Mucosa of stomach (tissue), 1 donor: ENCODE data around the gene RAI2.

Experiments
- H3K27me3 ChIP-seq: one replicate; pipeline ENCODE4 v1.7.0; 2013; ENCODE audit warnings: mild to moderate bottlenecking, low read length; ENCODE audit not compliant: control insufficient read depth, insufficient read depth
- H3K36me3 ChIP-seq: one replicate; pipeline ENCODE4 v1.7.0; 2013; ENCODE audit warnings: low read length; ENCODE audit not compliant: control insufficient read depth, insufficient read depth
- H3K4me1 ChIP-seq: one replicate; pipeline ENCODE4 v1.7.0; 2013; ENCODE audit warnings: mild to moderate bottlenecking, low read length; ENCODE audit not compliant: control insufficient read depth, insufficient read depth
- H3K4me3 ChIP-seq: one replicate; pipeline ENCODE4 v1.7.0; 2013; ENCODE audit warnings: low read length
- H3K9ac ChIP-seq: one replicate; pipeline ENCODE4 v1.7.0; 2013; ENCODE audit warnings: mild to moderate bottlenecking, low read length, moderate library complexity
- H3K9me3 ChIP-seq: one replicate; pipeline ENCODE4 v1.7.0; 2013; ENCODE audit warnings: mild to moderate bottlenecking, low read length, moderate library complexity; ENCODE audit not compliant: control insufficient read depth
- donor health status: Pancreatic carcinoma.

Gene RAI2

DNA sequence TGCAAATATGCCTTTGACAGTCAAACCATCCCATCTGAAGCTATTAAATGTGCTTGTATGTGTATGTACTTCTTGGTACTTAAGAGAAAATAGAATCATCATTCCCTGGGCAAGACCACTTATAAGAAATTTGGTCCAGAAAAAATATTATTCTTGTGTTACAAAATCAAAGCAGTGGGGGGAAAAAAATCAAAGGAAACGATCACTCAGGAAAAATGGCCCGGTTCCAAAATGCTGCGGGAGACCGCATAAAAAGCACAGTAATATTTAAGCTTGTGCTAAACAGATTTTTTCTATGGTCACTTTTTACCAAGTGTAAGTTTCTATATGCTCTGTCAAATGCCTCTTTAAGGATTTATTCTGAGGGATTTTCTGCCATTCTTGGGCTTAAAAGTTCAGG is 36.1 kb downstream of the RAI2 start:
- H3K9me3 ChIP-seq, result no peaks in the 10 kb centered on the region
- no peaks in the 10 kb centered on the region for H3K36me3 ChIP-seq
- H3K4me3 ChIP-seq, result no peak overlapping the region
- H3K9ac ChIP-seq, result no peak overlapping the region
- H3K27me3 ChIP-seq, result no peaks in the 10 kb centered on the region
- peaks cover 5% of the 10 kb centered on the region for H3K4me1 ChIP-seq

DNA sequence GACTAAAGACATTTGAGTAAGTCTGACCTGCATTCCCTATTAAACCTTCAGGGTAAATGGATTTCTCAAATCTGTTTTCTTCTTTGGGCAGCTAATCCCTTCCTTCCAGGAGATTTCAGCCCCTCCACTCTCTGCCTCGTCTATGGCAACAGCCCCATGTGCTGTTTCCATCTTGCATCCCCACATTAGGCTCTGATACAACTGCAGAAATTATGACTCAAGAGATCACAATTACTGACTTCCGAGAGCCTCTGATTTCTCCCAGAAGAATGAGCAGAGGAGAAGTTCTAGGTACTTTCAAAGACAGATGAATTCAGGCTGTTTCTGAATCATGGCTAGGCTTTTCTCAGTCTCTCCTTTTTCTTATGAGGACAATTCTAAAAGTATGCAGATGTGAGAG is 38.7 kb downstream of the RAI2 start:
- H3K4me1 ChIP-seq, result peaks cover 5% of the 10 kb centered on the region
- H3K36me3 ChIP-seq, result no peaks in the 10 kb centered on the region
- no peak overlapping the region for H3K9ac ChIP-seq
- H3K27me3 ChIP-seq, result no peaks in the 10 kb centered on the region
- H3K4me3 ChIP-seq, result no peak overlapping the region
- no peaks in the 10 kb centered on the region for H3K9me3 ChIP-seq

DNA sequence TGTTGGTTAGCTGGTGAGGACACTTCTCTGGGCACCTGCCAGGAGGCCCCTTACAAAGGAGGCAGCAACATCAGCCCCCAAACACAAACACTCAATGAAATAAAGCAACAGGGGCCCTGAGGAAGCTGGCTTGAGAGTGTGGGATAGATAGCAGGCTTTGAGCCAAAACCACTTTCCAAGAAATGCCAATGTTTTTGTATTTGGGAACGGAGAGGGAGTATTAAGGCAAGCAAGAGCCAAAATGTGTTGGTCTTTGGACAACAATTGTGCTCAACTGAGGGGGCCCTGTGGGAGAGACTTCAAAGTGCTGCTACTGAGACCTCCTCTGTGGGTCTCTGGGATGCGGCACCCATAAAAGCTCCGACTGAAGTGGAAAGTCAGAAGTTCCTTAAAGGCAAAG is 41.0 kb downstream of the RAI2 start:
- no peak overlapping the region for H3K4me3 ChIP-seq
- H3K9ac ChIP-seq, result no peak overlapping the region
- H3K9me3 ChIP-seq, result no peaks in the 10 kb centered on the region
- H3K4me1 ChIP-seq, result no peaks in the 10 kb centered on the region
- H3K36me3 ChIP-seq, result no peaks in the 10 kb centered on the region
- H3K27me3 ChIP-seq, result no peaks in the 10 kb centered on the region

DNA sequence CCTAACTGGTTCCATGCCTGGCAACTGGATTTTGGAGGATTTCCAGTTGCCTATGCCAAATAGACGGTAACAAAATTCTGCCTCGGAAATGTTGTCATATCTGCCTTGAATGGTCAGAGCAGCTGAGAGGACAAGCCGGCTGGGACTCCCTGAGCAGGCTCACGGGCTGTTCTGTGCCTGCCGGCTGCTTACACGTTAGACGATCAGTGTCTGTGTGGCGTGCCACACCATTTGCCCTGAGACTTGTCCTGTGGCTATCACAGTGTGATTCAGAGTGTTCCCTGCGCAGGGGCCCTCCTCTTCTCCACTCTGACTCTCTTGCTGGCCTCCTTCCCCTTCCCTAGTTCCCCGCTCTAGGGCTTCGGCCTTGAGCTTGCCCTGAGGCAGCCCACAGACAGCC is 42.4 kb downstream of the RAI2 start:
- no peaks in the 10 kb centered on the region for H3K9me3 ChIP-seq
- H3K9ac ChIP-seq, result no peak overlapping the region
- peaks cover 5% of the 10 kb centered on the region for H3K4me1 ChIP-seq
- no peaks in the 10 kb centered on the region for H3K27me3 ChIP-seq
- no peaks in the 10 kb centered on the region for H3K36me3 ChIP-seq
- H3K4me3 ChIP-seq, result no peak overlapping the region

DNA sequence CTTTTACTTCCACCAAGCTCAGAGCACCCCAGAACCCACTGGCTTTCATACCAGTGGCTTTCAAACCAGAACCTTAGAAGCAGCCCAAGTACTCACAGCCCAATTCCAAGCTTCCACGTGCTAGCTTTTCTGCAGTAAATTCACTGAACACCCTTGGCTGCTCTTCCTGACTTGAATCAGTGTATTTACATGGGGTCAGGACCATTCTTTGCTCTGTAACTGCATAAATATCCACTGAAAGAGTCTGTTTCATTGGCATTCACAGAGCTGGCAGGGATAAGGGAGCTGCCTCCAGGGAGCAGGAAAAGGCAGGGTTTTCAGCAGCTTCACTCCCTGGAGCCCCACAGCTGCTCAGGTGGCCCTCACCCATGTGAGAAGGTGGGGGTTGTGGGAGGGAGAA is 43.8 kb downstream of the RAI2 start:
- Histone ChIP-seq H3K4me1 (peaks cover 13% of the 10 kb centered on the region), H3K4me3 (no peak overlapping the region), H3K36me3 (no peaks in the 10 kb centered on the region), H3K27me3 (no peaks in the 10 kb centered on the region), H3K9me3 (no peaks in the 10 kb centered on the region), H3K9ac (no peak overlapping the region)

DNA sequence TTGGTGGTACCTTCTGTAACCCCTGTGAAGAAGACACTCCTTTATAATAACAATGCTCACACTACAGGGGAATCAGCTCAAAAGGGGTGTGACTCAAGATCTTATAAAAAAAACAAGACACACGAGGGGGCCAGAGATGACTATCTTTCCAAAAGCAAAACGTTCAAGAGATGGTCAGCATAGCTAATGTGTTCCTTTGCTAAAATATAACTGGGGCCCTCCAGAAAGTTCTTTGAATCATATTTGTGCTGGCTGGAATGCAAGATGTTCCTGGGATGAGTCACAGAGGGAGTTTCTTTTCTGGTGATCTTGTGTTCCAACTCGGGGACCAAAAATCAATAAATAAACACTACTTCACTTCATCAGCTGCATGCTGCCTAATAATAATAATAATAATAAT is 46.5 kb downstream of the RAI2 start:
- Histone ChIP-seq H3K36me3 (no peaks in the 10 kb centered on the region), H3K27me3 (no peaks in the 10 kb centered on the region), H3K4me3 (no peak overlapping the region), H3K9me3 (no peaks in the 10 kb centered on the region), H3K9ac (no peak overlapping the region), H3K4me1 (peaks cover 13% of the 10 kb centered on the region)

DNA sequence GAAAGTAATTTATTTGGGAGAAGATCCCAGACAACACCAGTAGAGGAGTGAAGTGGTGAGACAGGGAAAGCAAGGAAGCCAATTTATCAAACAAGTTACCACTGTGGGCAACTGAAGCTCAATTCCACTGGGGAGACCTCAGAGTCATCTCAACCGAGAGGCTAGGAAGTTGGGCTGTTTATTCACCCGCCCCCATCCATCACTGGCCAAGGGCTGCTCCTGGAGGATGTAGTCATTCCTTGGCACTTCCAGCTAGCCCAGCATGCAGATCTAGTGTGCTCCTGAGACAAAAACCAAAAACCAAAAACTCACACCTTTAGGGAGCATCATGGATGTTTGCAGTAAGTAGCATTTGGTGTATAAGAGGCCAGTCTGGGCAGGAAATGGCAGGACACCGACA is 47.0 kb downstream of the RAI2 start:
- no peak overlapping the region for H3K9ac ChIP-seq
- H3K9me3 ChIP-seq, result no peaks in the 10 kb centered on the region
- H3K27me3 ChIP-seq, result no peaks in the 10 kb centered on the region
- peaks cover 13% of the 10 kb centered on the region for H3K4me1 ChIP-seq
- no peak overlapping the region for H3K4me3 ChIP-seq
- no peaks in the 10 kb centered on the region for H3K36me3 ChIP-seq

DNA sequence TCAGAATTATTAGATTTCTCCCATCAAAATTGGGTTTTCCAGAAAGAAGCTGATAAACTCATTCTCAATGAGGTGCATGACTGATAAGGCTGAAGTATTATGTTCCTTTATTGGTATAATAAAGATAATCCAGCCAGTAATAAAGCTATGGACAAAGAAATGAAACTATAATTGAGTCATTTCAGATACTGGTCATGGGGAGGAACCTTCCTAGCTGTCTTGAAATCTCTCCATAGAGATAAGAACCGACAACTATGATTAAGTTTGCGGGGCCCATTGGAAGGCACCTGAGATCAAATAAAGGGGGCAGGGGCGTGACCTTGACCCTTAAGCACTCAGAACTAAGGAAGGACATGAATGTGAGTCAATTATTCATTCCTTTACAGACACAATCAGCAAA is 47.8 kb downstream of the RAI2 start:
- no peaks in the 10 kb centered on the region for H3K27me3 ChIP-seq
- H3K4me1 ChIP-seq, result peaks cover 13% of the 10 kb centered on the region
- no peak overlapping the region for H3K9ac ChIP-seq
- H3K36me3 ChIP-seq, result no peaks in the 10 kb centered on the region
- no peaks in the 10 kb centered on the region for H3K9me3 ChIP-seq
- no peak overlapping the region for H3K4me3 ChIP-seq

DNA sequence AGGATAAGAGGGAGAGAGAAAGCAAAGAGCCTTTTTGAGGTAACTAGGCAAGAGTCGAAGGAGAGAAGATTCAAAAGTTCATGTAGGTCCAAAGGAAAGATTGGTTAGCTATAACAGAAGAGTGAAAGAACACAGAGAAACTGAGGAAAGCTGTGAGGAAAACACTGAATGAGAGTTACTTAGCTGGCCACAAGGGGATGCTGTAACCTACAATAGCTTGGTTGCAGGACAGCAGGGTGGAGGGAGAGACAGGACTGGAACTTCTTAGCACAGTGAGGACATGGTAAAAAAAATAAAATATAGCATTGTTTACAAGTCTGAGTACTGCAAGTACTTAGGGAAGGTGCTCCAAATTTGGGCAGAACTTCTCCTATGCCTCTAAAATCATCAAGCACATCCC is 48.3 kb downstream of the RAI2 start:
- Histone ChIP-seq H3K4me1 (peaks cover 13% of the 10 kb centered on the region), H3K27me3 (no peaks in the 10 kb centered on the region), H3K9ac (no peak overlapping the region), H3K36me3 (no peaks in the 10 kb centered on the region), H3K9me3 (no peaks in the 10 kb centered on the region), H3K4me3 (no peak overlapping the region)

DNA sequence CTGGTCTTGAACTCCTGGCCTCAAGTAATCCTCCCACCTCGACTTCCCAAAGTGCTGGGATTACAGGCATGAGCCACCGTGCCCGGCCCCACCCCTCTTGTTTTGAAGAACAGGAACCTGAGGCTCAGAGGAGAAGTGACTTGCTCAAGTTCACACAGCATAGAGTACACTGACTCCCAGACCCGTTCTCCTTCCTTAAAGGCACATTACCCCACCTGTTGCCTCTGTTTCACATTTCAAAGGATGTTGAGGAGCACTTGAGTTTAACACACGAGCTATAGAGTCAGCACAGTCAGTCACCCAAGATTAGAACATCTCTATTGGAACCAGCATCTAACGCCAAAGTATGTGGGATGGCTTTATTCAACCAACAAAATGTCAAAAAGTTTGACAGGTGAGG is 51.1 kb downstream of the RAI2 start:
- Histone ChIP-seq H3K9ac (no peak overlapping the region), H3K36me3 (no peaks in the 10 kb centered on the region), H3K9me3 (no peaks in the 10 kb centered on the region), H3K27me3 (no peaks in the 10 kb centered on the region), H3K4me1 (peaks cover 13% of the 10 kb centered on the region), H3K4me3 (no peak overlapping the region)

DNA sequence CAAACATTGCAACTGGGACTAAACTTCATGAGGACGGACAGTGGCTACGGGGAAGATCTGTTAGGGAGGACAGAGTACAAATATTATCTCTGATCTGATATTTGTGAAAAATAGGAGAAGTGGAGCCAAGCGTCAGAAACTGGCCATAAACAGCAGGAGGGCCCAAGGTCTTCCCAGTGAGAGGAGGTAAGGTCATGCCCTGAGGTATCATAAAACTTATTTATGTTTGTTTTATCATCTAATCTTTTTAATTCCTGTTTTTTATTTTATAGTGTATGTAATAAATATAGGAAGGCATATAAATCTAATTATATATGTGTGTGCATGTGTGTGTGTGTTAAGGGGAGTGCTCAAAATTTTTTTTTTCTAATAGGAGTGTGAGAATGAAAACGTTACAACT is 51.8 kb downstream of the RAI2 start:
- H3K4me3 ChIP-seq, result no peak overlapping the region
- peaks cover 13% of the 10 kb centered on the region for H3K4me1 ChIP-seq
- no peak overlapping the region for H3K9ac ChIP-seq
- no peaks in the 10 kb centered on the region for H3K27me3 ChIP-seq
- H3K9me3 ChIP-seq, result no peaks in the 10 kb centered on the region
- H3K36me3 ChIP-seq, result no peaks in the 10 kb centered on the region

DNA sequence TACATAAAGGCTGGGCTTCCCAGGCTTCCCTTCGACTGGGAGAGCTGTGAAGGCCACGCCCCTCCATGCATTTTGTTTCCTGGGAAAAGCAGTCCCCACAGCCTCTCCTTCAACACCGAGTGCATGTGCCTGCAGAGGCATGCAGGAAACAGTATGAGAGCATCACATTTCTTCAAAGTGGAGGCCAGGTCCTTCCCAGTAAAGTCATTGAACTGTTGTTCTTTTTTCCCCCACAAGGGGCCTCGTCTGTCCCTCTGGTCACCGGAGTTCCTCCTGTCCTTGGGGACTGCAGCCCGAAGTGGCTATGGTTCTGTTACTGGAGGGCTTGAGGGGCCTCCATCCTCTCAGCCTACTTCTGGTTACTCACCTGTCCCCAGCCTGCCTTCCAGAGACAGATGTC is 56.0 kb downstream of the RAI2 start:
- H3K36me3 ChIP-seq, result no peaks in the 10 kb centered on the region
- no peaks in the 10 kb centered on the region for H3K27me3 ChIP-seq
- no peaks in the 10 kb centered on the region for H3K4me1 ChIP-seq
- no peak overlapping the region for H3K4me3 ChIP-seq
- H3K9ac ChIP-seq, result no peak overlapping the region
- H3K9me3 ChIP-seq, result no peaks in the 10 kb centered on the region

DNA sequence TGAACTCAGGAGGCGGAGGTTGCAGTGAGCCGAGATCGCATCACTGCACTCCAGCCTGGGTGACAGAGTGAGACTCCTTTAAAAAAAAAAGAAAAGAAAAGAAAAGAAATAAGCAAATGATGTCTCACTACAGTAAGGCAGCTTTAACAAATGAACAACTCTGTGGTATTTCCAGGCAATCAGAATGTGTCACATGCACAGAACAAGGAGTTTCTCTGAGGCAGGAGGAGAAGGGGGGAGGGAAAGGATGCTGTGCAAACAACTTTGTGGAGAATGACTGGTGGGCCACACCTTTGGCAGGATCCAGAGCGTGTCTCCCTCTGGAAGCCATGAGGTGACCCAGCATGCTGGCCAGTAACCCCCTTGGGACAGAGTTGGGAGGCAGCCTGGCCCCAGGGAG is 57.6 kb downstream of the RAI2 start:
- Histone ChIP-seq H3K27me3 (no peaks in the 10 kb centered on the region), H3K9ac (no peak overlapping the region), H3K4me3 (no peak overlapping the region), H3K4me1 (no peaks in the 10 kb centered on the region), H3K9me3 (no peaks in the 10 kb centered on the region), H3K36me3 (no peaks in the 10 kb centered on the region)
